H9 (cell line): ENCODE measurements around the gene PBOV1. TPM values are rescaled to one million over a fixed set of nuclear protein-coding genes. Genes with fewer than 3 reads are reported as not detected.

Experiments
- DNase-seq: peaks from one replicate; pipeline ENCODE4 v3.0.0-alpha.2; 2017
- H2AFZ ChIP-seq: one replicate; pipeline ENCODE4 v1.6.1; 2013; ENCODE audit warnings: mild to moderate bottlenecking, low read length, control low read depth, moderate library complexity
- H2AK5ac ChIP-seq: 2 replicates; pipeline ENCODE4 v1.6.1; 2013; ENCODE audit warnings: low read length, control low read depth, mixed read lengths; ENCODE audit not compliant: insufficient read length
- H2BK120ac ChIP-seq: one replicate; pipeline ENCODE4 v1.6.1; 2013; ENCODE audit warnings: low read depth, mild to moderate bottlenecking, low read length, control low read depth, inconsistent platforms; ENCODE audit not compliant: poor library complexity, severe bottlenecking
- H2BK12ac ChIP-seq: 2 replicates; pipeline ENCODE4 v1.6.1; 2013; ENCODE audit warnings: low read length, control low read depth, mixed read lengths, low read depth; ENCODE audit not compliant: insufficient read length
- H2BK15ac ChIP-seq: 2 replicates; pipeline ENCODE4 v1.6.1; 2013; ENCODE audit warnings: low read depth, low read length, control low read depth
- H2BK20ac ChIP-seq: one replicate; pipeline ENCODE4 v1.6.1; 2013; ENCODE audit warnings: low read depth, mild to moderate bottlenecking, low read length, control low read depth, inconsistent platforms; ENCODE audit not compliant: poor library complexity, severe bottlenecking
- H2BK5ac ChIP-seq: 2 replicates; pipeline ENCODE4 v1.6.1; 2013; ENCODE audit warnings: low read length, control low read depth, mixed read lengths; ENCODE audit not compliant: insufficient read length
- H3K14ac ChIP-seq: 2 replicates; pipeline ENCODE4 v1.6.1; 2013; ENCODE audit warnings: low read length, control low read depth; ENCODE audit not compliant: insufficient read depth
- H3K18ac ChIP-seq: 2 replicates; pipeline ENCODE4 v1.6.1; 2013; ENCODE audit warnings: low read depth, mild to moderate bottlenecking, mixed read lengths, low read length, control low read depth; ENCODE audit not compliant: insufficient read length
- H3K23ac ChIP-seq: 2 replicates; pipeline ENCODE4 v1.6.1; 2013; ENCODE audit warnings: low read length, control low read depth, mixed read lengths, low read depth; ENCODE audit not compliant: insufficient read length
- H3K23me2 ChIP-seq: 2 replicates; pipeline ENCODE4 v1.6.1; 2013; ENCODE audit warnings: low read depth, mild to moderate bottlenecking, mixed read lengths, low read length, control low read depth; ENCODE audit not compliant: insufficient read length, poor library complexity, severe bottlenecking
- H3K27ac ChIP-seq: 2 replicates; pipeline ENCODE4 v1.5.1; 2013; ENCODE audit warnings: low read length, control low read depth, mixed read lengths, low read depth; ENCODE audit not compliant: insufficient read length
- H3K27me3 ChIP-seq: 2 replicates; pipeline ENCODE4 v1.6.1; 2013; ENCODE audit warnings: low read length, control low read depth, inconsistent platforms; ENCODE audit not compliant: insufficient read depth
- H3K4ac ChIP-seq: 2 replicates; pipeline ENCODE4 v1.6.1; 2013; ENCODE audit warnings: low read depth, mild to moderate bottlenecking, control low read depth, inconsistent platforms, low read length, moderate library complexity
- H3K4me1 ChIP-seq: 2 replicates; pipeline ENCODE4 v1.6.1; 2013; ENCODE audit warnings: low read length, control low read depth, inconsistent platforms; ENCODE audit not compliant: insufficient read depth
- H3K4me2 ChIP-seq: 2 replicates; pipeline ENCODE4 v1.6.1; 2013; ENCODE audit warnings: low read length, control low read depth, mixed read lengths; ENCODE audit not compliant: insufficient read length, insufficient read depth
- H3K56ac ChIP-seq: 2 replicates; pipeline ENCODE4 v1.6.1; 2013; ENCODE audit warnings: low read depth, mild to moderate bottlenecking, mixed read lengths, low read length, control low read depth; ENCODE audit not compliant: insufficient read length
- H3K79me1 ChIP-seq: 2 replicates; pipeline ENCODE4 v1.6.1; 2013; ENCODE audit warnings: low read depth, mild to moderate bottlenecking, moderate library complexity, low read length, control low read depth, inconsistent platforms; ENCODE audit not compliant: insufficient read depth, poor library complexity, severe bottlenecking
- H3K79me2 ChIP-seq: 2 replicates; pipeline ENCODE4 v1.6.1; 2013; ENCODE audit warnings: low read length, control low read depth, inconsistent platforms; ENCODE audit not compliant: insufficient read depth
- H3K9ac ChIP-seq: 2 replicates; pipeline ENCODE4 v1.6.1; 2013; ENCODE audit warnings: low read length, control low read depth, mixed read lengths; ENCODE audit not compliant: insufficient read length; ENCODE audit errors: extremely low read depth
- H3K9me3 ChIP-seq: one replicate; pipeline ENCODE4 v1.6.1; 2013; ENCODE audit warnings: low read depth, low read length, inconsistent platforms; ENCODE audit not compliant: control insufficient read depth
- H3T11ph ChIP-seq: one replicate; pipeline ENCODE4 v1.6.1; 2013; ENCODE audit warnings: mild to moderate bottlenecking, low read length, control low read depth, inconsistent platforms
- H4K20me1 ChIP-seq: one replicate; pipeline ENCODE4 v1.6.1; 2013; ENCODE audit not compliant: control insufficient read depth, insufficient read length, insufficient read depth
- H4K5ac ChIP-seq: 2 replicates; pipeline ENCODE4 v1.6.1; 2013; ENCODE audit warnings: low read depth, mild to moderate bottlenecking, mixed read lengths, low read length, control low read depth; ENCODE audit not compliant: insufficient read length
- H4K8ac ChIP-seq: replicated peaks from 2 replicates; pipeline ENCODE4 v1.6.1; 2013; ENCODE audit warnings: low read length, control low read depth, mixed read lengths, low read depth; ENCODE audit not compliant: insufficient read length
- H4K91ac ChIP-seq: 2 replicates; pipeline ENCODE4 v1.6.1; 2013; ENCODE audit warnings: low read depth, mild to moderate bottlenecking, moderate library complexity, mixed read lengths, low read length, control low read depth; ENCODE audit not compliant: insufficient read length
- H3K27ac Mint-ChIP-seq, 3 experiments: 2 replicates in 2 of 3; 3 replicates in 1 of 3; pipeline ENCODE4 v1.8.0; 2020 to 2021; ENCODE audit warnings: mixed read lengths in 3 of 3, mild to moderate bottlenecking in 1 of 3, moderate library complexity in 1 of 3
- H3K27me3 Mint-ChIP-seq: 2 replicates; pipeline ENCODE4 v1.8.0; 2021; ENCODE audit warnings: low read depth, mild to moderate bottlenecking, moderate library complexity, mixed read lengths
- H3K36me3 Mint-ChIP-seq, 3 experiments: 2 replicates in 2 of 3; 3 replicates in 1 of 3; pipeline ENCODE4 v1.8.0; 2020 to 2021; ENCODE audit warnings: low read depth in 3 of 3, mixed read lengths in 3 of 3; ENCODE audit not compliant: insufficient read depth in 1 of 3
- H3K4me1 Mint-ChIP-seq, 2 experiments: 2 replicates each; pipeline ENCODE4 v1.8.0; 2020; ENCODE audit warnings: mixed read lengths in 2 of 2
- H3K4me3 Mint-ChIP-seq, 2 experiments: 2 replicates in 1 of 2; 3 replicates in 1 of 2; pipeline ENCODE4 v1.8.0; 2020 to 2021; ENCODE audit warnings: mild to moderate bottlenecking in 2 of 2, mixed read lengths in 2 of 2, moderate library complexity in 1 of 2
- H3K9me3 Mint-ChIP-seq, 2 experiments: 2 replicates in 1 of 2; 3 replicates in 1 of 2; pipeline ENCODE4 v1.8.0; 2020; ENCODE audit warnings: mild to moderate bottlenecking in 2 of 2, mixed read lengths in 2 of 2, moderate library complexity in 1 of 2
- CTCF ChIP-seq: fragments of 200-600 bp; sonication (generic); conservative IDR thresholded peaks from 3 replicates; pipeline ENCODE4 v1.8.0; 2021; ENCODE audit warnings: antibody characterized with exemption, mild to moderate bottlenecking
- WGBS: extraction: QIAGEN DNeasy Blood & Tissue Kit; methylation state at CpG from one replicate; pipeline ENCODE4 v1.1.7; 2013; ENCODE audit warnings: missing lambda C conversion rate, low lambda C conversion rate, mixed read lengths; ENCODE audit not compliant: insufficient read length; ENCODE audit errors: extremely low coverage; 5-methylcytosine and 5-hydroxymethylcytosine counted together
- total RNA-seq: library from RNA; stranded (reverse); gene quantifications from 2 replicates; pipeline ENCODE4 v1.2.1, GENCODE V29; 2021

The PBOV1 gene
- total RNA-seq, 1 experiment from 2014 or later, result not detected

GRCh38 chr6:138229072-138229471, 10.8 kb upstream of the PBOV1 start:
- Histone ChIP-seq H3K27me3 (no peaks in the 10 kb centered on the region), H3K9ac (no peak overlapping the region), H3K4me2 (no peak overlapping the region), H3K23me2 (no peaks in the 10 kb centered on the region), H4K91ac (no peak overlapping the region), H3K4me1 (no peaks in the 10 kb centered on the region), H3K4ac (no peak overlapping the region), H3T11ph (no peak overlapping the region), H2BK12ac (no peak overlapping the region), H3K27ac (no peak overlapping the region), H2BK15ac (no peak overlapping the region), H4K8ac (no peak overlapping the region), H3K23ac (no peak overlapping the region), H2AFZ (no peak overlapping the region), H3K79me1 (no peaks in the 10 kb centered on the region), H2BK120ac (no peak overlapping the region), H2BK5ac (no peak overlapping the region), H4K20me1 (no peaks in the 10 kb centered on the region), H3K79me2 (no peaks in the 10 kb centered on the region), H3K14ac (no peak overlapping the region), H3K56ac (no peak overlapping the region), H3K18ac (no peak overlapping the region), H2AK5ac (no peak overlapping the region), H3K9me3 (no peaks in the 10 kb centered on the region), H2BK20ac (no peak overlapping the region), H4K5ac (no peak overlapping the region)
- no CpG with 5 or more reads among the region's 4 CpGs for WGBS
- Mint-ChIP-seq H3K27ac (no peak overlapping the region), H3K4me1 (peaks cover 16 to 21% of the 10 kb centered on the region in 2 experiments), H3K27me3 (no peaks in the 10 kb centered on the region), H3K9me3 (no peaks in the 10 kb centered on the region), H3K4me3 (no peak overlapping the region), H3K36me3 (no peaks in the 10 kb centered on the region)
- TF ChIP-seq CTCF, result no peak
- no peak for DNase-seq
